Thyroid gland (tissue), 4 donors: Measurements from ENCODE around the gene ZNF850.

Experiments
- POLR2A ChIP-seq, 2 donors: fragments of 450-650 bp; IDR thresholded peaks; one replicate each; pipeline ENCODE4 v1.6.1; 2017; ENCODE audit warnings: antibody characterized with exemption in 2 of 2, mild to moderate bottlenecking in 2 of 2, moderate library complexity in 1 of 2
- TF ChIP-seq, protein P1 (sequence below), 6 experiments: fragments of 200-600 bp in 3 of 6; fragments of 450-650 bp in 3 of 6; sonication (generic) in 3 of 6; IDR thresholded peaks; one replicate each; pipeline ENCODE4 v1.5.1; 2016 to 2019; ENCODE audit warnings: antibody characterized with exemption in 6 of 6, mild to moderate bottlenecking in 2 of 6, inconsistent platforms in 1 of 6, moderate library complexity in 1 of 6

DNA sequence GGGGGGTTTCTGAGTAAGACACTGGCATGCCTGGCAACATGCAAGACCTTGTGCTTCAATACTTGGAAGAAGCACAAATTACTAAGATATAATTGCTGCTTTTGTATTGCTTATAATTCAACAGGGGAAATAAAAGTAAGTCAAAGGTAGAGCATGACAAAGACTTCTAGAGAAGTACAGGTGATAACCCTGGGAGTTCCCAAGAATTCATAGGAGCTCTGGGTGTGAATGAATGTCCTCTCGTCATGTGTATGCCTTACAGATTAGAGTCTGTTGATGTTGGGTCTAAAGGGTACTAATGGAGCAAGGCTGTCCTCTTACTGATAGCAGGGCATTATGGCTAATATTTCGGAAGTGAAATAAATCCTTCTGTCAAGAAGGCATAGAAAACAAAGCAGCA, 98.4 kb downstream of the ZNF850 start:
- TF ChIP-seq POLR2A (IDR thresholded peaks at IDR 0.05), result no peak
- TF ChIP-seq, protein P1, sequence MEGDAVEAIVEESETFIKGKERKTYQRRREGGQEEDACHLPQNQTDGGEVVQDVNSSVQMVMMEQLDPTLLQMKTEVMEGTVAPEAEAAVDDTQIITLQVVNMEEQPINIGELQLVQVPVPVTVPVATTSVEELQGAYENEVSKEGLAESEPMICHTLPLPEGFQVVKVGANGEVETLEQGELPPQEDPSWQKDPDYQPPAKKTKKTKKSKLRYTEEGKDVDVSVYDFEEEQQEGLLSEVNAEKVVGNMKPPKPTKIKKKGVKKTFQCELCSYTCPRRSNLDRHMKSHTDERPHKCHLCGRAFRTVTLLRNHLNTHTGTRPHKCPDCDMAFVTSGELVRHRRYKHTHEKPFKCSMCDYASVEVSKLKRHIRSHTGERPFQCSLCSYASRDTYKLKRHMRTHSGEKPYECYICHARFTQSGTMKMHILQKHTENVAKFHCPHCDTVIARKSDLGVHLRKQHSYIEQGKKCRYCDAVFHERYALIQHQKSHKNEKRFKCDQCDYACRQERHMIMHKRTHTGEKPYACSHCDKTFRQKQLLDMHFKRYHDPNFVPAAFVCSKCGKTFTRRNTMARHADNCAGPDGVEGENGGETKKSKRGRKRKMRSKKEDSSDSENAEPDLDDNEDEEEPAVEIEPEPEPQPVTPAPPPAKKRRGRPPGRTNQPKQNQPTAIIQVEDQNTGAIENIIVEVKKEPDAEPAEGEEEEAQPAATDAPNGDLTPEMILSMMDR (IDR thresholded peaks at IDR 0.05), result no peak
